Ishikawa (cell line): ENCODE results near the gene MYO19.

Experiments
- CEBPB ChIP-seq: IDR thresholded peaks from 2 replicates; pipeline ENCODE4 v1.6.1; 2012
- CREB1 ChIP-seq: IDR thresholded peaks from 2 replicates; pipeline ENCODE4 v1.6.1; 2012; ENCODE audit warnings: low read depth
- EGR1 ChIP-seq: IDR thresholded peaks from 2 replicates; pipeline ENCODE4 v1.6.1; 2012
- EP300 ChIP-seq: IDR thresholded peaks from 2 replicates; pipeline ENCODE4 v1.6.1; 2012; ENCODE audit warnings: borderline replicate concordance
- FOXM1 ChIP-seq: IDR thresholded peaks from 2 replicates; pipeline ENCODE4 v1.6.1; 2012; ENCODE audit warnings: low read depth, borderline replicate concordance
- NFIC ChIP-seq: IDR thresholded peaks from 2 replicates; pipeline ENCODE4 v1.6.1; 2012
- RAD21 ChIP-seq: IDR thresholded peaks from 2 replicates; pipeline ENCODE4 v1.6.1; 2012; ENCODE audit warnings: low read depth
- TAF1 ChIP-seq: IDR thresholded peaks from 2 replicates; pipeline ENCODE4 v1.6.1; 2012; ENCODE audit warnings: low read depth, mild to moderate bottlenecking
- TCF12 ChIP-seq: IDR thresholded peaks from 2 replicates; pipeline ENCODE4 v1.6.1; 2012; ENCODE audit warnings: low read depth
- TEAD4 ChIP-seq: IDR thresholded peaks from 2 replicates; pipeline ENCODE4 v1.6.1; 2012
- USF1 ChIP-seq: IDR thresholded peaks from 2 replicates; pipeline ENCODE4 v1.6.1; 2012
- YY1 ChIP-seq: IDR thresholded peaks from 2 replicates; pipeline ENCODE4 v1.6.1; 2012; ENCODE audit warnings: low read depth
- ZBTB7A ChIP-seq: IDR thresholded peaks from 2 replicates; pipeline ENCODE4 v1.6.1; 2012; ENCODE audit warnings: low read depth
- TF ChIP-seq, protein P1 (sequence below): IDR thresholded peaks from 2 replicates; pipeline ENCODE4 v1.6.1; 2012
- TF ChIP-seq, protein P2 (sequence below): IDR thresholded peaks from 2 replicates; pipeline ENCODE4 v1.6.1; 2012; ENCODE audit warnings: low read depth, mild to moderate bottlenecking

Gene MYO19, protein sequence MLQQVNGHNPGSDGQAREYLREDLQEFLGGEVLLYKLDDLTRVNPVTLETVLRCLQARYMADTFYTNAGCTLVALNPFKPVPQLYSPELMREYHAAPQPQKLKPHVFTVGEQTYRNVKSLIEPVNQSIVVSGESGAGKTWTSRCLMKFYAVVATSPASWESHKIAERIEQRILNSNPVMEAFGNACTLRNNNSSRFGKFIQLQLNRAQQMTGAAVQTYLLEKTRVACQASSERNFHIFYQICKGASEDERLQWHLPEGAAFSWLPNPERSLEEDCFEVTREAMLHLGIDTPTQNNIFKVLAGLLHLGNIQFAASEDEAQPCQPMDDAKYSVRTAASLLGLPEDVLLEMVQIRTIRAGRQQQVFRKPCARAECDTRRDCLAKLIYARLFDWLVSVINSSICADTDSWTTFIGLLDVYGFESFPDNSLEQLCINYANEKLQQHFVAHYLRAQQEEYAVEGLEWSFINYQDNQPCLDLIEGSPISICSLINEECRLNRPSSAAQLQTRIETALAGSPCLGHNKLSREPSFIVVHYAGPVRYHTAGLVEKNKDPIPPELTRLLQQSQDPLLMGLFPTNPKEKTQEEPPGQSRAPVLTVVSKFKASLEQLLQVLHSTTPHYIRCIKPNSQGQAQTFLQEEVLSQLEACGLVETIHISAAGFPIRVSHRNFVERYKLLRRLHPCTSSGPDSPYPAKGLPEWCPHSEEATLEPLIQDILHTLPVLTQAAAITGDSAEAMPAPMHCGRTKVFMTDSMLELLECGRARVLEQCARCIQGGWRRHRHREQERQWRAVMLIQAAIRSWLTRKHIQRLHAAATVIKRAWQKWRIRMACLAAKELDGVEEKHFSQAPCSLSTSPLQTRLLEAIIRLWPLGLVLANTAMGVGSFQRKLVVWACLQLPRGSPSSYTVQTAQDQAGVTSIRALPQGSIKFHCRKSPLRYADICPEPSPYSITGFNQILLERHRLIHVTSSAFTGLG

GRCh38 chr17:36534840-36535668 is at the start of gene MYO19, which contains the start of gene PIGW:
Gene MYO19 (minus strand): TSS chr17:36534868. CDS start chr17:36532538, 2,330 bp downstream.
Gene PIGW (plus strand): TSS chr17:36534987. CDS start chr17:36537102, 2,115 bp downstream.
- TF ChIP-seq TEAD4 (no peak), ZBTB7A (no peak), CEBPB (no peak), NFIC (0 out of 2 replicates have a peak, but pooled peaks have one; percentile 13), YY1 (peak; percentile 92), TCF12 (peak; percentile 60), CREB1 (peak; percentile 55; the same call in 1 of the 2 replicates), USF1 (peak; percentile 71), TAF1 (peak; percentile 91), RAD21 (no peak), EP300 (no peak), FOXM1 (peak; percentile 33; the same call in 1 of the 2 replicates), EGR1 (no peak)
- TF ChIP-seq, protein P1, sequence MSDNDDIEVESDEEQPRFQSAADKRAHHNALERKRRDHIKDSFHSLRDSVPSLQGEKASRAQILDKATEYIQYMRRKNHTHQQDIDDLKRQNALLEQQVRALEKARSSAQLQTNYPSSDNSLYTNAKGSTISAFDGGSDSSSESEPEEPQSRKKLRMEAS, result peak; percentile 97
- TF ChIP-seq, protein P2, sequence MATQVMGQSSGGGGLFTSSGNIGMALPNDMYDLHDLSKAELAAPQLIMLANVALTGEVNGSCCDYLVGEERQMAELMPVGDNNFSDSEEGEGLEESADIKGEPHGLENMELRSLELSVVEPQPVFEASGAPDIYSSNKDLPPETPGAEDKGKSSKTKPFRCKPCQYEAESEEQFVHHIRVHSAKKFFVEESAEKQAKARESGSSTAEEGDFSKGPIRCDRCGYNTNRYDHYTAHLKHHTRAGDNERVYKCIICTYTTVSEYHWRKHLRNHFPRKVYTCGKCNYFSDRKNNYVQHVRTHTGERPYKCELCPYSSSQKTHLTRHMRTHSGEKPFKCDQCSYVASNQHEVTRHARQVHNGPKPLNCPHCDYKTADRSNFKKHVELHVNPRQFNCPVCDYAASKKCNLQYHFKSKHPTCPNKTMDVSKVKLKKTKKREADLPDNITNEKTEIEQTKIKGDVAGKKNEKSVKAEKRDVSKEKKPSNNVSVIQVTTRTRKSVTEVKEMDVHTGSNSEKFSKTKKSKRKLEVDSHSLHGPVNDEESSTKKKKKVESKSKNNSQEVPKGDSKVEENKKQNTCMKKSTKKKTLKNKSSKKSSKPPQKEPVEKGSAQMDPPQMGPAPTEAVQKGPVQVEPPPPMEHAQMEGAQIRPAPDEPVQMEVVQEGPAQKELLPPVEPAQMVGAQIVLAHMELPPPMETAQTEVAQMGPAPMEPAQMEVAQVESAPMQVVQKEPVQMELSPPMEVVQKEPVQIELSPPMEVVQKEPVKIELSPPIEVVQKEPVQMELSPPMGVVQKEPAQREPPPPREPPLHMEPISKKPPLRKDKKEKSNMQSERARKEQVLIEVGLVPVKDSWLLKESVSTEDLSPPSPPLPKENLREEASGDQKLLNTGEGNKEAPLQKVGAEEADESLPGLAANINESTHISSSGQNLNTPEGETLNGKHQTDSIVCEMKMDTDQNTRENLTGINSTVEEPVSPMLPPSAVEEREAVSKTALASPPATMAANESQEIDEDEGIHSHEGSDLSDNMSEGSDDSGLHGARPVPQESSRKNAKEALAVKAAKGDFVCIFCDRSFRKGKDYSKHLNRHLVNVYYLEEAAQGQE, result no peak

- TF ChIP-seq CREB1 (no peak), EGR1 (no peak), FOXM1 (no peak)
- TF ChIP-seq, protein P2, result no peak
These were observed 49.1 kb upstream of the MYO19 start for GRCh38 chr17:36583787-36584186.

DNA sequence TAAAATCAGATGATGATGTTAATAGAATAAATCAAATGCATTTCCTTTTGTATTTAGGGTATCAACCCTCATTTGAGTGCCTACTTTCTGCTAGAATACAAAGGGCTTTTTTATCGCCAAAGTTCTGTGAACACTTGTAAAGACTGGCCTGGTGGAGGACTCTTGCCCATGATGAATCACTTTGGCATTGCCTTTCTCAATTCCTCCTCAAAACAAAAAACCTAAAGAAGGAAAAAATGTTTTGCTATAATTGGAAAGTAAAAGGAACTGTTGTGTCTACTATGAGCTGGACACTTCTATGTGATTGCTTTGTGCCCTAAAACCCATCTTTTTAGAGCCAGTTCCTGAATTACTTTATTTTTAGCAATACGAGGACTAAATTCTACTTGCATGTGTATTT is 44.0 kb upstream of the MYO19 start:
- TF ChIP-seq EP300, result no peak
- no peak for TF ChIP-seq CEBPB
- no peak for TF ChIP-seq ZBTB7A
- TF ChIP-seq FOXM1, result no peak
- no peak for TF ChIP-seq TAF1
- no peak for TF ChIP-seq YY1
- TF ChIP-seq, protein P1, result no peak
- no peak for TF ChIP-seq RAD21
- no peak for TF ChIP-seq TCF12
- no peak for TF ChIP-seq CREB1
- TF ChIP-seq EGR1, result no peak
- TF ChIP-seq TEAD4, result no peak
- TF ChIP-seq, protein P2, result no peak
- TF ChIP-seq NFIC, result no peak
- no peak for TF ChIP-seq USF1
